Chondrocyte (in vitro differentiated cells): ENCODE data around the gene SNAI3. TPM values are rescaled to one million over a fixed set of nuclear protein-coding genes. Genes with fewer than 3 reads are reported as not detected.

Source experiments
- DNase-seq: peaks from one replicate; pipeline ENCODE4 v3.0.0; 2021; ENCODE audit warnings: mixed read lengths, low spot score
- H3K27ac Mint-ChIP-seq: one replicate; pipeline ENCODE4 v1.8.0; 2021; ENCODE audit warnings: mild to moderate bottlenecking, moderate library complexity, mixed read lengths; ENCODE audit not compliant: unreplicated experiment
- H3K27me3 Mint-ChIP-seq: 2 replicates; pipeline ENCODE4 v1.8.0; 2021; ENCODE audit warnings: low read depth, mixed read lengths
- H3K36me3 Mint-ChIP-seq: 2 replicates; pipeline ENCODE4 v1.8.0; 2021; ENCODE audit warnings: low read depth, mixed read lengths
- H3K4me1 Mint-ChIP-seq: 2 replicates; pipeline ENCODE4 v1.8.0; 2021; ENCODE audit warnings: low read depth, mild to moderate bottlenecking, mixed read lengths
- H3K4me3 Mint-ChIP-seq: one replicate; pipeline ENCODE4 v1.8.0; 2021; ENCODE audit warnings: mild to moderate bottlenecking, moderate library complexity, mixed read lengths; ENCODE audit not compliant: unreplicated experiment
- H3K9me3 Mint-ChIP-seq: 2 replicates; pipeline ENCODE4 v1.8.0; 2021; ENCODE audit warnings: low read depth, mixed read lengths
- long read RNA-seq: library from polyadenylated mRNA; stranded (forward); transcript quantifications from one replicate; pipeline ENCODE4 v2.0.0, GENCODE V29; 2021
- total RNA-seq: library from RNA; stranded (reverse); gene quantifications from 3 replicates; pipeline ENCODE4 v1.2.1, GENCODE V29; 2021
- TF ChIP-seq, protein P1 (sequence below): fragments of 200-600 bp; sonication (generic); IDR thresholded peaks from 2 replicates; pipeline ENCODE4 v1.5.0; 2021; ENCODE audit warnings: antibody characterized with exemption, mild to moderate bottlenecking, moderate library complexity

Gene SNAI3
- not detected in 3 replicates for total RNA-seq
- long read RNA-seq, partial matches to known transcripts = 2 of 47 reads
- long read RNA-seq, other reads (novel, unspliced or antisense) = 45 of 47 reads

GRCh38 chr16:88686439-88687253, at the start of gene SNAI3:
SNAI3 (minus strand) TSS chr16:88686507; CDS start chr16:88686406, 101 bp downstream.
- Mint-ChIP-seq H3K9me3 (no peaks in the 10 kb centered on the region), H3K27me3 (peaks cover 36% of the 10 kb centered on the region), H3K4me3 (peak within 1 kb of the TSS; percentile 59), H3K4me1 (peaks cover 2% of the 10 kb centered on the region), H3K27ac (no peak within 1 kb of the TSS), H3K36me3 (peaks cover 1% of the 10 kb centered on the region)
- no peak for DNase-seq
- TF ChIP-seq, protein P1, sequence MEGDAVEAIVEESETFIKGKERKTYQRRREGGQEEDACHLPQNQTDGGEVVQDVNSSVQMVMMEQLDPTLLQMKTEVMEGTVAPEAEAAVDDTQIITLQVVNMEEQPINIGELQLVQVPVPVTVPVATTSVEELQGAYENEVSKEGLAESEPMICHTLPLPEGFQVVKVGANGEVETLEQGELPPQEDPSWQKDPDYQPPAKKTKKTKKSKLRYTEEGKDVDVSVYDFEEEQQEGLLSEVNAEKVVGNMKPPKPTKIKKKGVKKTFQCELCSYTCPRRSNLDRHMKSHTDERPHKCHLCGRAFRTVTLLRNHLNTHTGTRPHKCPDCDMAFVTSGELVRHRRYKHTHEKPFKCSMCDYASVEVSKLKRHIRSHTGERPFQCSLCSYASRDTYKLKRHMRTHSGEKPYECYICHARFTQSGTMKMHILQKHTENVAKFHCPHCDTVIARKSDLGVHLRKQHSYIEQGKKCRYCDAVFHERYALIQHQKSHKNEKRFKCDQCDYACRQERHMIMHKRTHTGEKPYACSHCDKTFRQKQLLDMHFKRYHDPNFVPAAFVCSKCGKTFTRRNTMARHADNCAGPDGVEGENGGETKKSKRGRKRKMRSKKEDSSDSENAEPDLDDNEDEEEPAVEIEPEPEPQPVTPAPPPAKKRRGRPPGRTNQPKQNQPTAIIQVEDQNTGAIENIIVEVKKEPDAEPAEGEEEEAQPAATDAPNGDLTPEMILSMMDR = no peak

DNA sequence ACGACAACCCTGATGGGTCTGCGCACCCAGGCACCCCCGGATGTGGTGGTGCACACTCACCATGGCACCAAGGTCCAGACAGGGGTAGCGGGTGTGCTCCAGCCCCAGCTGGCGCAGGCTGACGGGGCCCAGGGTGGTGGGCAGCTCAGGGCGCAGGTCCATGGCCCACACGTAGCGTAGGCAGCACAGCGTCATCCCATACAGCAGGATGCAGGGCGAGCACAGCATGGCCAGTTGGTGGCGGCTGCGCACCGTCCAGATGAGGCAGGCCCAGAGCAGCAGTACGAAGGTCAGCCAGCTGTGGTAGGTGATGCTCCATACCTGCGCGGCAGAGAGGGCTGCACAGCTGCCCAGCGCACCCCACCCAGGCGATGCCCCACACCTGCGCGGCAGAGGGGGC, 49.8 kb upstream of the SNAI3 start:
- DNase-seq = no peak
- H3K27ac Mint-ChIP-seq = no peak overlapping the region
- H3K4me1 Mint-ChIP-seq = peaks cover 5% of the 10 kb centered on the region
- TF ChIP-seq, protein P1 = no peak
- peaks cover 8% of the 10 kb centered on the region for H3K36me3 Mint-ChIP-seq
- H3K9me3 Mint-ChIP-seq = no peaks in the 10 kb centered on the region
- H3K27me3 Mint-ChIP-seq = no peaks in the 10 kb centered on the region
- H3K4me3 Mint-ChIP-seq = no peak overlapping the region

GRCh38 chr16:88735616-88736015, 49.3 kb upstream of the SNAI3 start:
- H3K36me3 Mint-ChIP-seq = peaks cover 11% of the 10 kb centered on the region
- DNase-seq = no peak
- no peaks in the 10 kb centered on the region for H3K9me3 Mint-ChIP-seq
- H3K4me1 Mint-ChIP-seq = peaks cover 9% of the 10 kb centered on the region
- no peak overlapping the region for H3K27ac Mint-ChIP-seq
- H3K27me3 Mint-ChIP-seq = no peaks in the 10 kb centered on the region
- H3K4me3 Mint-ChIP-seq = no peak overlapping the region
- TF ChIP-seq, protein P1 = no peak

DNA sequence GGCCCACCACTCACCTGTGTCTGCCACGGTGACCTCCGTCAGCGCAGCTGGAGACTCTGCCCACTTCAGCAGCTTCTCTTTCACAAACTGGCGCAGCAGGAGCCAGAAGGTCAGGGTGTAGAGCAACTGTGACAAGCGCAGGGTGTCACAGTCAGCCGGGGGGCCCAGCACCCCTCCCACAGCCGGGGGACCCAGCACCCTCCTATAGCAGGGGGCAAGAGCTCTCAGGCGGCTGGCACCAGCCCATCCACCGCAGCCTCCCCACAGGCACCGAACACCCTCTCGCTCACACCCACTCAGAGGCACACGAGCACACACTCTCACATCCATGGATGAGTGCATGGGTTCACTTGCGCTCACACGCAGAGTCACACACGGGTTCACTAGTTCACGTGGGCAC, 48.8 kb upstream of the SNAI3 start:
- DNase-seq = no peak
- H3K27me3 Mint-ChIP-seq = no peaks in the 10 kb centered on the region
- H3K36me3 Mint-ChIP-seq = peaks cover 11% of the 10 kb centered on the region
- no peaks in the 10 kb centered on the region for H3K9me3 Mint-ChIP-seq
- peaks cover 9% of the 10 kb centered on the region for H3K4me1 Mint-ChIP-seq
- no peak overlapping the region for H3K4me3 Mint-ChIP-seq
- TF ChIP-seq, protein P1 = no peak
- no peak overlapping the region for H3K27ac Mint-ChIP-seq

GRCh38 chr16:88734361-88734728, 48.0 kb upstream of the SNAI3 start:
- no peak for DNase-seq
- H3K36me3 Mint-ChIP-seq = peaks cover 15% of the 10 kb centered on the region
- no peaks in the 10 kb centered on the region for H3K9me3 Mint-ChIP-seq
- H3K4me3 Mint-ChIP-seq = no peak overlapping the region
- TF ChIP-seq, protein P1 = no peak
- peaks cover 9% of the 10 kb centered on the region for H3K4me1 Mint-ChIP-seq
- no peaks in the 10 kb centered on the region for H3K27me3 Mint-ChIP-seq
- no peak overlapping the region for H3K27ac Mint-ChIP-seq
